Hepatocyte (in vitro differentiated cells): ENCODE results near the gene DEPDC4. TPM values are rescaled to one million over a fixed set of nuclear protein-coding genes. Genes with fewer than 3 reads are reported as not detected.

Experiments
- DNase-seq: peaks from one replicate; pipeline ENCODE4 v3.0.0-alpha.2; 2016; ENCODE audit warnings: low spot score
- H2AFZ ChIP-seq: fragments of 200-600 bp; sonication (generic); 2 replicates; pipeline ENCODE4 v1.6.0; 2016; ENCODE audit warnings: antibody characterized with exemption, mild to moderate bottlenecking
- H3K27ac ChIP-seq: fragments of 200-600 bp; sonication (generic); 2 replicates; pipeline ENCODE4 v1.5.1; 2016; ENCODE audit warnings: mild to moderate bottlenecking
- H3K27me3 ChIP-seq: fragments of 200-600 bp; sonication (generic); 2 replicates; pipeline ENCODE4 v1.6.1; 2016
- H3K36me3 ChIP-seq: fragments of 200-600 bp; sonication (generic); replicated peaks from 2 replicates; pipeline ENCODE4 v1.5.1; 2016; ENCODE audit warnings: low read depth; ENCODE audit not compliant: insufficient read depth
- H3K4me1 ChIP-seq: fragments of 200-600 bp; sonication (generic); 2 replicates; pipeline ENCODE4 v1.5.1; 2016; ENCODE audit warnings: mild to moderate bottlenecking, moderate library complexity; ENCODE audit not compliant: insufficient read depth
- H3K4me2 ChIP-seq: fragments of 200-600 bp; sonication (generic); 2 replicates; pipeline ENCODE4 v1.6.0; 2016
- H3K4me3 ChIP-seq: fragments of 200-600 bp; sonication (generic); 2 replicates; pipeline ENCODE4 v1.5.1; 2016; ENCODE audit warnings: mild to moderate bottlenecking
- H3K79me2 ChIP-seq: fragments of 200-600 bp; sonication (generic); 2 replicates; pipeline ENCODE4 v1.6.0; 2017; ENCODE audit warnings: mild to moderate bottlenecking
- H3K9me2 ChIP-seq: fragments of 200-600 bp; sonication (generic); replicated peaks from 2 replicates; pipeline ENCODE4 v1.6.0; 2017; ENCODE audit warnings: mild to moderate bottlenecking; ENCODE audit not compliant: insufficient read depth
- H3K9me3 ChIP-seq: fragments of 200-600 bp; sonication (generic); 2 replicates; pipeline ENCODE4 v1.5.1; 2016; ENCODE audit warnings: low read depth, mild to moderate bottlenecking
- H4K20me1 ChIP-seq: fragments of 200-600 bp; sonication (generic); 2 replicates; pipeline ENCODE4 v1.6.0; 2016; ENCODE audit warnings: mild to moderate bottlenecking; ENCODE audit not compliant: insufficient read depth, poor library complexity, severe bottlenecking
- EZH2 ChIP-seq: fragments of 200-600 bp; sonication (generic); IDR thresholded peaks from 2 replicates; pipeline ENCODE4 v1.6.1; 2016; ENCODE audit warnings: antibody characterized with exemption, mild to moderate bottlenecking, borderline replicate concordance
- EZH2phosphoT487 ChIP-seq: fragments of 200-600 bp; sonication (generic); IDR thresholded peaks from one replicate; pipeline ENCODE4 v1.6.1; 2018; ENCODE audit warnings: antibody characterized with exemption, mild to moderate bottlenecking, low read depth, moderate library complexity; ENCODE audit not compliant: unreplicated experiment, severe bottlenecking
- WGBS: methylation state at CpG from one replicate; pipeline ENCODE4 v1.1.6; 2016; ENCODE audit warnings: low lambda C conversion rate; ENCODE audit errors: missing lambda C conversion rate; 5-methylcytosine and 5-hydroxymethylcytosine counted together
- polyA plus RNA-seq: library from polyadenylated mRNA; unstranded; fragments of >200 nt; fragmentation: Nextera tagmentation; extraction: Ambion mirVana; gene quantifications from 2 replicates; pipeline ENCODE4 v1.2.1, GENCODE V29; 2016
- total RNA-seq: library from RNA; depleted of rRNA; stranded (reverse); fragments of >200 nt; gene quantifications from 2 replicates; pipeline ENCODE4 v1.2.3, GENCODE V29; 2014
- TF ChIP-seq, protein P1 (sequence below): fragments of 200-600 bp; sonication (generic); IDR thresholded peaks from 2 replicates; pipeline ENCODE4 v1.5.1; 2016; ENCODE audit warnings: antibody characterized with exemption, mild to moderate bottlenecking; ENCODE audit not compliant: poor library complexity

Gene DEPDC4
- total and polyA plus RNA-seq, 2 experiments from 2014 or later, result 0.69 to 1.3 TPM

DNA sequence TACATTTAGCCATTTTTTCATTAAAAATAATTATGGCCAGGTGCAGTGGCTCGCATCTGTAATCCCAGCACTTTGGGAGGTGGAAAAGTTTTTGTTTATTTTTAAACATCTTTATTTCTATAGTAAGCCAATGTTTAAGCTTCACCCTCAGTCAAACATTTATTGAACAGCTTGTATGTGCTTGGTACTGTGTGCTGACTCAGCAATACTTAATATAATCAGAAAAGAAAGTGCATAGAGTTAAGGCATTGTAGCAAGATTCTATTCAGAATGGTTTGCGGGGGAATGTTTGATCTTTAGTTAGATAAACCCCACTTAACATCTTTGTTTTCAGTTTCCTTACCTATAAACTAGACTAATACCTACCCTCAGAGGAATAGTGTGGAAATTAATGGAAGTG lies 55.2 kb downstream of the DEPDC4 start:
- no peak overlapping the region for H3K27ac ChIP-seq
- no peak for DNase-seq
- no peaks in the 10 kb centered on the region for H3K79me2 ChIP-seq
- H2AFZ ChIP-seq, result no peak overlapping the region
- no peaks in the 10 kb centered on the region for H3K27me3 ChIP-seq
- H4K20me1 ChIP-seq, result no peaks in the 10 kb centered on the region
- no peak overlapping the region for H3K4me2 ChIP-seq
- WGBS, result 88% methylated on average over 2 of the region's 2 CpGs
- H3K9me2 ChIP-seq, result no peaks in the 10 kb centered on the region
- no peaks in the 10 kb centered on the region for H3K36me3 ChIP-seq
- H3K4me3 ChIP-seq, result no peak overlapping the region
- peaks cover 6% of the 10 kb centered on the region for H3K4me1 ChIP-seq
- H3K9me3 ChIP-seq, result no peaks in the 10 kb centered on the region
- no peak for TF ChIP-seq EZH2phosphoT487
- TF ChIP-seq EZH2, result no peak
- TF ChIP-seq, protein P1, sequence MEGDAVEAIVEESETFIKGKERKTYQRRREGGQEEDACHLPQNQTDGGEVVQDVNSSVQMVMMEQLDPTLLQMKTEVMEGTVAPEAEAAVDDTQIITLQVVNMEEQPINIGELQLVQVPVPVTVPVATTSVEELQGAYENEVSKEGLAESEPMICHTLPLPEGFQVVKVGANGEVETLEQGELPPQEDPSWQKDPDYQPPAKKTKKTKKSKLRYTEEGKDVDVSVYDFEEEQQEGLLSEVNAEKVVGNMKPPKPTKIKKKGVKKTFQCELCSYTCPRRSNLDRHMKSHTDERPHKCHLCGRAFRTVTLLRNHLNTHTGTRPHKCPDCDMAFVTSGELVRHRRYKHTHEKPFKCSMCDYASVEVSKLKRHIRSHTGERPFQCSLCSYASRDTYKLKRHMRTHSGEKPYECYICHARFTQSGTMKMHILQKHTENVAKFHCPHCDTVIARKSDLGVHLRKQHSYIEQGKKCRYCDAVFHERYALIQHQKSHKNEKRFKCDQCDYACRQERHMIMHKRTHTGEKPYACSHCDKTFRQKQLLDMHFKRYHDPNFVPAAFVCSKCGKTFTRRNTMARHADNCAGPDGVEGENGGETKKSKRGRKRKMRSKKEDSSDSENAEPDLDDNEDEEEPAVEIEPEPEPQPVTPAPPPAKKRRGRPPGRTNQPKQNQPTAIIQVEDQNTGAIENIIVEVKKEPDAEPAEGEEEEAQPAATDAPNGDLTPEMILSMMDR, result no peak

DNA sequence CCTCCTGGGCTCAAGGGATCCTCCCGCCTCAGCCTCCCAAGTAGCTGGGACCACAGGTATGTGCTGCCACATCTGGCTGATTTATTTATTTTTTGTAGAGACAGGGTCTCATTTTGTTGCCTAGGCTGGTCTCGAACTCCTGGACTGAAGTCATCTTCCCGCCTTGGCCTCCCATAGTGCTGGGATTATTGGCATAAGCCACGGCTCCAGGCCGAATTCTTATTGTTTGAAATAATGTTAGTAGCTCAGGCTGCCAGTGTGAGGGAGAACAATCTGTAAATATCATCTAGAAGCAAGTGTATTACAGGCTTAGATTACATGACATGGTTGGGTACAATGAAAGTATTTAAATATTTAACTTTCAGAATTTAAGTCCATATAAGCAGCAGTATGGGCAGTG lies 58.0 kb downstream of the DEPDC4 start:
- no peak for TF ChIP-seq EZH2phosphoT487
- TF ChIP-seq, protein P1, result no peak
- TF ChIP-seq EZH2, result no peak
- Histone ChIP-seq H3K79me2 (peaks cover 10% of the 10 kb centered on the region), H3K27ac (no peak overlapping the region), H3K4me1 (no peaks in the 10 kb centered on the region), H3K9me2 (no peaks in the 10 kb centered on the region), H2AFZ (no peak overlapping the region), H3K36me3 (no peaks in the 10 kb centered on the region), H3K27me3 (no peaks in the 10 kb centered on the region), H3K9me3 (no peaks in the 10 kb centered on the region), H4K20me1 (no peaks in the 10 kb centered on the region), H3K4me3 (no peak overlapping the region), H3K4me2 (no peak overlapping the region)
- WGBS, result 95% methylated on average over 5 of the region's 5 CpGs
- DNase-seq, result no peak

DNA sequence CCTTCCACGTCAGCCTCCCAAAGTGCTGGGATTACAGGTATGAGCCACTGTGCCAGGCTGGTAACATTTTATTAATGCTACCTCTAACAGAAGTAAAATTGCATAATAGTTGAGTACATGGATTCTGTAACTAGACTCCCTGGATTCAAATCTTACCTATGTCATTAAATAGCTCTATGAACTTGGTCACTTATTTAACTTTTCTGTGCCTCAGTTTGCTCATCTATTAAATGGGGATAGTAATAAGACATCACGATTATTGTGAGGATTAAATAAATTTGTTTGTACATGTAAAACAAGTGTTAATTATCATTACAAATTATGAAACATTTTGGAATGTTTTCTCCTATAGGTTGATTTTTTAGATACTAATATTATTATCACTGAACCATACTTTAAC lies 59.6 kb downstream of the DEPDC4 start:
- H3K9me3 ChIP-seq, result no peaks in the 10 kb centered on the region
- no peak overlapping the region for H3K4me2 ChIP-seq
- H3K27me3 ChIP-seq, result no peaks in the 10 kb centered on the region
- H3K79me2 ChIP-seq, result peaks cover 23% of the 10 kb centered on the region
- H3K36me3 ChIP-seq, result no peaks in the 10 kb centered on the region
- no peak overlapping the region for H3K4me3 ChIP-seq
- DNase-seq, result no peak
- no peaks in the 10 kb centered on the region for H4K20me1 ChIP-seq
- no peak overlapping the region for H2AFZ ChIP-seq
- H3K27ac ChIP-seq, result no peak overlapping the region
- 100% methylated on average over 2 of the region's 2 CpGs for whole genome bisulfite sequencing
- H3K4me1 ChIP-seq, result no peaks in the 10 kb centered on the region
- no peaks in the 10 kb centered on the region for H3K9me2 ChIP-seq
- TF ChIP-seq EZH2phosphoT487 (no peak), EZH2 (no peak)
- TF ChIP-seq, protein P1, result no peak
